ENCODE measurements around the gene ANO1.
"Not testable (repeated sequence)": the region's sequence is repeated elsewhere in the genome, so short reads cannot be mapped to it uniquely, and the experiment has no call there.

GRCh38 chr11:70201047-70201446 is 122.9 kb downstream of the ANO1 start:
- not testable (repeated sequence) for TF ChIP-seq EZH2 (IDR thresholded peaks at IDR 0.05; ENCODE audit: insufficient read depth, low read length)
- TF ChIP-seq, protein P1, sequence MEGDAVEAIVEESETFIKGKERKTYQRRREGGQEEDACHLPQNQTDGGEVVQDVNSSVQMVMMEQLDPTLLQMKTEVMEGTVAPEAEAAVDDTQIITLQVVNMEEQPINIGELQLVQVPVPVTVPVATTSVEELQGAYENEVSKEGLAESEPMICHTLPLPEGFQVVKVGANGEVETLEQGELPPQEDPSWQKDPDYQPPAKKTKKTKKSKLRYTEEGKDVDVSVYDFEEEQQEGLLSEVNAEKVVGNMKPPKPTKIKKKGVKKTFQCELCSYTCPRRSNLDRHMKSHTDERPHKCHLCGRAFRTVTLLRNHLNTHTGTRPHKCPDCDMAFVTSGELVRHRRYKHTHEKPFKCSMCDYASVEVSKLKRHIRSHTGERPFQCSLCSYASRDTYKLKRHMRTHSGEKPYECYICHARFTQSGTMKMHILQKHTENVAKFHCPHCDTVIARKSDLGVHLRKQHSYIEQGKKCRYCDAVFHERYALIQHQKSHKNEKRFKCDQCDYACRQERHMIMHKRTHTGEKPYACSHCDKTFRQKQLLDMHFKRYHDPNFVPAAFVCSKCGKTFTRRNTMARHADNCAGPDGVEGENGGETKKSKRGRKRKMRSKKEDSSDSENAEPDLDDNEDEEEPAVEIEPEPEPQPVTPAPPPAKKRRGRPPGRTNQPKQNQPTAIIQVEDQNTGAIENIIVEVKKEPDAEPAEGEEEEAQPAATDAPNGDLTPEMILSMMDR (IDR thresholded peaks at IDR 0.05; ENCODE audit: insufficient read depth, low read depth, low read length): not testable (repeated sequence)
